ENCODE data around the gene YAP1. TPM values are rescaled to one million over a fixed set of nuclear protein-coding genes. Genes with fewer than 3 reads are reported as not detected.

YAP1 gene
- total RNA-seq, 1 donor = 169 TPM

GRCh38 chr11:102214623-102215022, 104.4 kb downstream of the YAP1 start:
- H3K4me3 ChIP-seq (ENCODE audit: low read depth, low read length) = no peak overlapping the region
- no peak for DNase-seq (ENCODE audit: low read depth)
- no peak for TF ChIP-seq CTCF (IDR thresholded peaks at IDR 0.05; ENCODE audit: insufficient read depth, low read length)

- no peak for DNase-seq (ENCODE audit: low read depth)
- TF ChIP-seq CTCF (IDR thresholded peaks at IDR 0.05; ENCODE audit: insufficient read depth, low read length) = no peak
- H3K4me3 ChIP-seq (ENCODE audit: low read depth, low read length) = no peak overlapping the region
Observed at GRCh38 chr11:102216433-102217075, 106.3 kb downstream of the YAP1 start.

- no peak for TF ChIP-seq CTCF (IDR thresholded peaks at IDR 0.05; ENCODE audit: insufficient read depth, low read length)
Observed at GRCh38 chr11:102220728-102221467, 110.7 kb downstream of the YAP1 start.

GRCh38 chr11:102223859-102224258, 113.6 kb downstream of the YAP1 start:
- DNase-seq (ENCODE audit: low read depth) = peak; percentile 78
- TF ChIP-seq CTCF (IDR thresholded peaks at IDR 0.05; ENCODE audit: insufficient read depth, low read length) = no peak
- H3K4me3 ChIP-seq (ENCODE audit: low read depth, low read length) = no peak overlapping the region

More at GRCh38 chr11:102220728-102221467, 110.7 kb downstream of the YAP1 start:
- peak; percentile 24 for DNase-seq (ENCODE audit: low read depth)
- H3K4me3 ChIP-seq (ENCODE audit: low read depth, low read length) = no peak overlapping the region

GRCh38 chr11:102225689-102226568, 115.7 kb downstream of the YAP1 start:
- peak overlapping the region; percentile 11 for H3K4me3 ChIP-seq (ENCODE audit: low read depth, low read length)
- peak; percentile 85 for DNase-seq (ENCODE audit: low read depth)
- TF ChIP-seq CTCF (IDR thresholded peaks at IDR 0.05; ENCODE audit: insufficient read depth, low read length) = no peak

GRCh38 chr11:102226702-102227490, 116.6 kb downstream of the YAP1 start:
- peak overlapping the region; percentile 18 for H3K4me3 ChIP-seq (ENCODE audit: low read depth, low read length)
- no peak for TF ChIP-seq CTCF (IDR thresholded peaks at IDR 0.05; ENCODE audit: insufficient read depth, low read length)
- peak; percentile 89 for DNase-seq (ENCODE audit: low read depth)
